SK-N-MC (cell line): ENCODE data around the gene ZNF524.

Source experiments
- EZH2 ChIP-seq: fragments of 200-600 bp; sonication (generic); IDR thresholded peaks from one replicate; pipeline ENCODE4 v1.6.1; 2017; ENCODE audit warnings: antibody characterized with exemption
- FOXP2 ChIP-seq: optimal IDR thresholded peaks from 2 replicates; pipeline ENCODE3; 2011; ENCODE audit warnings: mild to moderate bottlenecking, moderate library complexity; ENCODE audit not compliant: insufficient read depth; ENCODE audit errors: extremely low read length, control extremely low read depth
- POLR2AphosphoS5 ChIP-seq: IDR thresholded peaks from 2 replicates; pipeline ENCODE4 v1.6.1; 2012; ENCODE audit warnings: mild to moderate bottlenecking, low read depth, low read length, borderline replicate concordance

DNA sequence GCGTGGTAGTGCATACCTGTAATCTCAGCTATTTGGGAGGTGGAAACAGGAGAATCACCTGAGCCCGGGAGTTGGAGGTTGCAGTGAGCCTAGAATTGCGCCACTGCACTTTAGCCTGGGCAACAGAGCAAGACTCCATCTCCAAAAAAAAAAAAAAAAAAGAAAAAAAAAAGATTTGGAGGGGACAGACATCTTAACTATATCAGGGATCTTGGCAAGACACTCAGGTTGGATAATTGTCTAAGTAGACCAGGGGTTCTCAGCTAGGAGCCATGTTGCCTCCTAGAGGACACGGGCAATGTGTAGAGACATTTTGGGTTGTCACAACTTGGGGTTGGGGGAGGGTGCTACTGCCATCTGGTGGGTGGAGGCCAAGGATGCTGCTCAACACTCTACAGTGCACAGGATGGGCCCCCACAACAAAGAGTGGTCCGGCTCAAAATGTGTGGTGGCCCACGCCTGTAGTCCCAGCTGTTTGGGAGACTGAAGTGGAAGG, 38.8 kb downstream of the ZNF524 start:
- no peak for TF ChIP-seq EZH2
- no peak; the same call in 1 of the 2 replicates for TF ChIP-seq POLR2AphosphoS5
- TF ChIP-seq FOXP2 = no peak
